GM21723 (cell line): ENCODE measurements around the gene PPM1E.
"Not testable (repeated sequence)": the region's sequence is repeated elsewhere in the genome, so short reads cannot be mapped to it uniquely, and the experiment has no call there.

ENCODE experiments used
- ATAC-seq: cut with Tn5 transposase; IDR thresholded peaks from one replicate; pipeline ENCODE4 v1.9.1; 2021; ENCODE audit warnings: mild to moderate bottlenecking, moderate library complexity; ENCODE audit not compliant: unreplicated experiment

PPM1E gene

DNA sequence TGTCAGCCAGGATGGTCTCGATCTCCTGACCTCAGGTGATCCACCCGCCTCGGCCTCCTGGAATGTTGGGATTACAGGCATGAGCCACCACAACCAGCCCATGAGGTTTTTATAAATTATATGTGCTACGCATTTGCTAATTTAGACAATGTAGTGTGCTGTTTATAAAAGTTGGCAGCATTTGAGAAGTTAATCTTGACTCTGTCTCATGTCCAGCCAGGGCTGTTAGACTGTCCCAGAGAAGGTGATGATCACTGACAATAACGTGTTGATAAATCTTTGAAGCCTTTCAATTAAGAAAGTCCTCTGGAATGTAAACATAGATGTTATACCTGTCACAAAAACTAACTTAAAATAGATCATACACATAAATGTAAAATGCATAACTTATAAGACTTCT is 82.0 kb downstream of the PPM1E start:
- ATAC-seq: no peak

DNA sequence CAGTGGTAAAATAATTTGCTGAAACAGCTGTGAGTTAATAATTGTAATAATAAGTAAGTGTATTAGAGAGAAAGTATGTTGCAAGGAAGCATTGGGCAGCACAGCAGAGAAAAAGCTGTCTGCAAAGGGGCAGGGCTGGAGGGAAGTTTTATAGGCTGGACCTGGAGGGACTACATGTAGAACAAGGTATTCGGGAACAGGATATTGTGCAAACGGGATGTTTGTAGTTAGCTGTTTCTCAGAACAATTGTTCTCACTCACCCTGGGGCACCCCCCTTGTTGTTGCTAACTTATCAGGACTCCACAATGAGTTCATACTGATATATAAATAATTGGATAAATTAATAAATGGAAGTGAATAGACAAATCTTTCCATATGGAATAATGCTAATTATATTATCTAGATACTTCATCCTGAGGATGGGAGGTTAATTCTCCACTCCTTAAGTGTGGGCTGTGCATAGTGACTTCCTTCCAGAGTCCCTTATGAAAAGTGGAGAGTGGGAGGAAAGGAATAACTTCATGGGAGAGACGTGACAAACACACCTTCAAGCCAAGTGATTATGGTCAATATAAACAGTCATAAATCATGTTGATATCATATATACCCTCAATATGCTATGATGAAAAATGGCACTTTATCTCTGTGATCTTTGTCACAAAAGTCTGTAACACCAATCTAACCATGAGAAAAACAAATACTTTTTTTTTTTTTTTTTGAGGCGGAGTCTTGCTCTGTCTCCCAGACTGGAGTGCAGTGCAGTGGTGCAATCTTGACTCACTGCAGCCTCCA is 85.4 kb downstream of the PPM1E start:
- ATAC-seq: no peak

DNA sequence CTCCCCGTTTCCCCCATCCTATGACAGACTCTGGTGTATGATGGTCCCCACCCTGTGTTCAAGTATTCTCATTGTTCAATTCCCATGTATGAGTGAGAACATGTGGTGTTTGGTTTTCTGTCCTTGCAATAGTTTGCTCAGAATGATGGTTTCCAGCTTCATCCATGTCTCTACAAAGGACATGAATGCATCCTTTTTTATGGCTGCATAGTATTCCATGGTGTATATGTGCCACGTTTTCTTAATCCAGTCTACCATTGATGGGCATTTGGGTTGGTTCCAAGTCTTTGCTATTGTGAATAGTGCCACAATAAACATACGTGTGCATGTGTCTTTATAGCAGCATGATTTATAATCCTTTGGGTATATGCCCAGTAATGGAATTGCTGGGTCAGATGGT is 90.8 kb downstream of the PPM1E start:
- not testable (repeated sequence) for ATAC-seq

DNA sequence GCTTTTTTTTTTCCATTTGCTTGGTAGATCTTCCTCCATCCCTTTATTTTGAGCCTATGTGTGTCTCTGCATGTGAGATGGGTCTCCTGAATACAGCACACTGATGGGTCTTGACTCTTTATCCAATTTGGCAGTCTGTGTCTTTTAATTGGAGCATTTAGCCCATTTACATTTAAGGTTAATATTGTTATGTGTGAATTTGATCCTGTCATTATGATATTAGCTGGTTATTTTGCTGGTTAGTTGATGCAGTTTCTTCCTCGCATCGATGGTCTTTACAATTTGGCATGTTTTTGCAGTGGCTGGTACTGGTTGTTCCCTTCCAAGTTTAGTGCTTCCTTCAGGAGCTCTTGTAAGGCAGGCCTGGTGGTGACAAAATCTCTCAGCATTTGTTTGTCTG is 94.5 kb downstream of the PPM1E start:
- not testable (repeated sequence) for ATAC-seq

DNA sequence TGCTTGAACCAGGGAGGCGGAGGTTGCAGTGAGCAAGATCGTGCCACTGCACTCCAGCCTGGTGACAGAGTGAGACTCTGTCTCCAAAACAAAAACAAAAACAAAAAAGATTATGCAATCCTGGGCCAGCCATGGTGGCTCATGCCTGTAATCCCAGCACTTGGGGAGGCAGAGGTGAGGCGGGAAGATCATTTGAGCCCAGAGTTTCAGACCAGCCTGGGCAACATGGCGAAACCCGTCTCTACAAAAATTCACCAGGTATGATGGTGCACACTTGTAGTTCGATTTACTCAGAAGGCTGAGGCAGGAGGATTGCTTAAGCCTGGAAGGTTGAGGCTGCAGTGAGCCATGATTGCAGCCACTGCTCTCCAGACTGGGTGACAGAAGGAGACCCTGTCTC is 109.6 kb downstream of the PPM1E start:
- ATAC-seq: no peak

DNA sequence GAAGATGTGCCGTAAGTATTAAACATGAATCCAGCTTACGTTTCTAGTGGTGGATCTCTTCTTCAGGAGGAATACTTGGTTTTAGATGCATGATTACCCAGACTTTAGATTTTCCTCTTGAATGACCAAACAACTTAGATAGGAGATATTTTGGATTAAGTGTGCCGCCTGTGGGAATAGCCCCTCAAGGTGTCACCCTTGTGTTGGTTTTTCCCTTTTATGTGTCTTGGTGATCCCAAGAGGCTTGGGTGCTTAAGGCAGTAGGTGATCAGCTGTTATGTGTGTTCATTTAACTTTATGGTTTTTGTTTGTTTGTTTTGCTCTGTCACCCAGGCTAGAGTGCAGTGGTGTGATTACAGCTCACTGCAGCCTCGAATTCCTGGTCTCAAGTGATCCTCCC is 115.1 kb downstream of the PPM1E start:
- ATAC-seq: no peak

DNA sequence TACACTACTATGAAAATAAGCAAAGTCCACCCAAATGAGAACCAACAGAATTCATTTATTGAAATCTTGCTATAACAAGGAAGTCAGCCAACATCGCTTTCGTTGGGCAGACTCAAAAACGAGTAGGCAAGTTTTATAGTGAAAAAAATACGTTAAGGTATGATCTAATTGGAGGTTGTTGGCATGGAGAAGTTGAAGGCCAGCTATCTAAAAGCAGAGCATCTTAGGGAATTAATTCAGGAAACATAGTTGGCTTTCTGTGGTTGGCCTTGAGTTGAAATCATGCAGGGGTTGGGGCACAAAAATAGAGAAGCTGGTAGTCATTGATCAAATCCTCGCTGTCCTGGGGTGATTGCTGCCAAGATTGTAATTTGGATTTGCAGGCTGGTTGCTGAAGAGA is 118.3 kb downstream of the PPM1E start:
- ATAC-seq: no peak

DNA sequence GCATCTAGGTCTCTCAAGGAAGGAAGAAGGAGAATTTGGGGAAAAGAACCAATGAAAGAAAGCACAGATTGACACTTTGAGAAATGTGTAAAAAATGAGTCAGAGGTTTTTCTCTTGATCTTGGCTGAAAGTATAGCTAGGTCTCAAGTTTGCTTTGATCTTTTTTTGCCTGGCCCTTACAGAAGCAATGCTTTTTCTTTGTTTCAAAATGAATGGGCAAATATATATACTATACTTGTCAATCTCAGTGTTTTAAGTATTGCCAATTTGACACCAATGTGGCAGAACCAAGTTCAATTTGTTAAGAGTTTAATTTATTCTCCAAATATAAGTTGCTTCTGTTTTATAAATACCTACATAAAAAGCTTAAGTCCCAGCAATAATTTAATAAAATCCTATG is 119.6 kb downstream of the PPM1E start:
- ATAC-seq: no peak

DNA sequence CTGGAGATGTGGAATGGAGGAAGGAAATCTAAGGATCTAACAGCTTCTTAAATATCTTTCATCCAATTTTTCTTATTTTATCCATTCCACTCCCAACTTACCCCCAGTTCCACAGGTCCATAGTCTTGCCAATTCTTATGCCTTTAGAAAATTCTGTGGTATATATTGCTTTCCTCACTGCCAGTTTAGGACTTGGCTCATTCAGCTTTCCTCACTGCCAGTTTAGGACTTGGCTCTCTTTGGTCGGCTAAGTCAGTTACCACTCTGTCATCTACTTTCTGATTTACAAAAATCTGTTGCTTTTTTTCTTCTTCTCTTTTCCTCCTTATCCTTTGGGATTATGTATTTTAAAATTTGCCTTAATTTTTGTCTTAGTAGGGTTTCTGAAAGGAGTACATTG is 128.5 kb downstream of the PPM1E start:
- ATAC-seq: no peak

DNA sequence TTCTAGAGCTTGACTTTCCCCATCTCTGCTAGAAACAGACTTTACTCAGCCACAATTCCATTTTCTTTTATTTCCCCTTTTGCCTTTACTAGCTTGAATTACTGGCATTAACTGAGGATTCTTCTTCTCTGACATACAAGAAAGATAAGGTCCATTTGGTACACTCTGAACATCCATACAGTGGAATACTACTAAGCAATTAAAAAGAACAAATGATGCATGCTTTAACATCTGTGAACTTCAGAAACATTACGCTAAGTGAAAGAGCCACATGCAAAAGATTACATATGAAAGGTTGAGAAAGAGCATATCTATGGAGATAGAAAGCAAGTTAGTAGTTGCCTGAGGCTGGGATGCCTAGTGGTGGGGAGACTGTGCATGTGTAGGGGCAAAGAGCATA is 130.9 kb downstream of the PPM1E start:
- no peak for ATAC-seq

DNA sequence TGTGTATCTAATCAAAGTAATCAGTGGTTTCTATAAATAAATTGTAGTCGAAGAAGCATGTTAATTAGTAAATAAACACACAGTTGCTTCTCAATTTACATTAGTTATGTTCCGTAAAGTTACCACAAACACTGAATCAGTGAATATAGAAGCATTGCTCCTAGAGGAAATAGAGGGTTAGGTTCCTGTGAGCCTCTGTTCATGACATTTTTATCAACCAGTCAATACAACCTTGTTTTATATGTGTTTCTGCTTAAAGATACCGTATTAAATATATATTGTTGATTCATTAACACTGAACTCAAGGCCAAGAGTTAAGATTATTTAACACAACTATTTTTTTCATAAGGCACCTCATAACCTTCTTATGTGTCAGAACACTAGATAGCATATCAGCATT is 134.3 kb downstream of the PPM1E start:
- no peak for ATAC-seq

DNA sequence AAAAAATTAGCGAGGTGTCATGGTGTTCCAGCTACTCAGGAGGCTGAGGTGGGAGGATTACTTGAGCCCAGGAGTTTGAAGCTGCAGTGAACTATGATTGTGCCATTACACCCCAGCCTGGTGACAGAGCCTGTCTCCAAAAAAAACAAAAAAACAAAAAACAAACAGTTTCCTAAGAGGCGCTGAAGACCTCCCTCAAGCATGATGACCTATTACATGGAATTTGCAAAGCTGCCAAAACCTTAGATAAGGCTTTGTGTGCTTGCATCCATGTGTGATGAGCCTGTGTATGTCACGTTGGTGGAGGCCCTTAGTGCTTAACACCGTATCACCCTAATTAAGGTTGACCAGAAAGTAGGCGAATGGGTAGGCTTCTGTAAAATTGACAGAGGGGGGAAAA is 143.5 kb downstream of the PPM1E start:
- no peak for ATAC-seq

DNA sequence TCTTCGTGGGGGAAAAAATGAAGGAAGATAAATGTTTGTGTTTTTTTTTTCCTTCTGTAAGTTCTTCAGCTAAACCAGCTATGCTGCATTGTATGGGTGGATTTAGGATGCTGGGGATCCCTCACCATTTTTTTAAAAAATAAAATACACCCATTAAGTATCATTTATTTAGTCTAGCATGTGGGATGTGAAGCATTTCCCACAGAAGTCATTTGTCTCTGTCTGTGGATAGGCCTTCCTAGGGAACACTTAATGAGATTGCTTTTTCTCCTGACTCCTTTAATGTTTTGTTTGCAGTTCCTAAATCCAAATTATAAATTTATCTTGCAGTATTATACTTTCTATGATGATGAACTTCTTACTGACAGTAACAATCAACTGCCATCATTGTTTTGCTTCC is 146.7 kb downstream of the PPM1E start:
- ATAC-seq: no peak

DNA sequence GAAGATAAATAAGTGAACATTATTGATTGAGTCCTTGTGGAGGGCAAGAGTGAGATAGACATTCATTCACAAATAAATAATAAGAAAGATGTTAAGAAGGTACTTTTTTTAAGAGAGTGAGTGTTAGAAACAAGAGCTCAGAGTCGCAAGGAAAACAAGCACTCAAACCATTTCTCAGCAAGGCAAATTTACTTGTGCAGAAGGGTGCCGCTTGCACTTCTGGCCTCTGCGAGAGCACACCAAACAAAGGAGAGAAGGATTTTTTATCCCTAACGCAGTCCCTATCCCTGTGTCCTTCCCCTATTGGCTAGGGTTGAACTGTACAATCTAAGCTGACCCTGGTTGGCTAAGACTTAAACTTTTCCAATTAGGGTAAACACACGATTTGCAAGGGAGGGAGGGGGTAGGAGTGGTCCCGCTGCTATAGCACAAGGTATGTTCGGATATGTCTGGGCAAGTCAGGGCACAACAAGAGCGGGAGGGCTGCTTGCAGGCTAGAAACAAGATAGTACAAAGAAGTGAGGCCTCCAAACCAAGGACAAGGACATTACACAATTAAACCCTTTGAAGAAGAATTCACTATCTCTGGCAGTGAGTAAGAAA is 156.2 kb downstream of the PPM1E start:
- no peak for ATAC-seq

DNA sequence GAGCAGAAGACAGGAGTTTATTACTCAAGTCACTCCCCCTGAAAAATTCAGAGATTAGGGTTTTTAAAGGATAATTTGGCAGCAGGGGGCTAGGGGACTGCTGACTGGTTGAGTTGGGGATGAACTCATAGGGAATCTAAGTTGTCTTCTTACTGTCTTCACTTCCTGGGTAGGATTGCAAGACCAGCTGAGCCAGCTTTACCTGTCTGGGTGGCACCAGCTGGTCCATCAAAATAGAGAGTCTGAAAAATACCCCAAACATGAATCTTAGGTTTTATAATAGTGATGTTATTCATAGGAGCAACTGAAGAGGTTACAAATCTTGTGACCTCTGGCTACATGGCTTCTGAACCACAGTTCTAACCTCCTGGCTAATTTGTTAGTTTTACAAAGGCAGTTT is 157.9 kb downstream of the PPM1E start:
- ATAC-seq: no peak

DNA sequence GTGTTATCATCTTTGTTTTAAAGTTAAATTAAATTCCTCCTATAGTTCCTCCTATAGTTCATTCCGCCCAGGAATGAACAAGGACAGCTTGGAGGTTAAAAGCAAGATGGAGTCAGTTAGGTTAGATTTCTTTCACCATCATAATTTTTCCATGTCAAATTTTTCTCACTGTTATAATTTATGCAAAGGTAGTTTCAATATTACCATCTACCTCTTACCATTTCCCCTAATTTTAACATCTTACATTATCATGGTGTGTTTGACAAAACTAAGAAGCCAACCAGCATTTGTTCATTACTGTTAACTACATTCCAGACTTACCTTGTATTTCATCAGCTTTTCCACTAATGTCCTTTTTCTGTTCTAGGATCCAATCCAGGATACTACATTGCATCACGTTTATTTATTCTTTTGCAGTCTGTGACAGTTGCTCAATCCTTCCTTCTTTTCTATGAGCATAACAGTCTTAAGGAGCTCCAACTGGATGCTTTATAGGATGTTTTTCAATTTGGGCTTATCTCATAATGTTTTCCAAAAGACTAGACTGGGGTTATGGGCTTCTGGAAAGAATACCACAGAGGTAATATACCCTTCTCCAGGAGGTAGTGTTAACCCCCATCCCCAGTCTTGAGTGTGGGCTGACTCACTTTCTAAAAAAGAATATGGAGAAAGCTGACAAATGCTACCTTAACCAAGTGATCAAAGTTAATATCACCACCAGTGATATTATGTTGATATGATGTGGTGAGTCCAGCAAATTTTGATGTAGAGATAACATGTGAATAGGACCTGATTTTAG is 158.5 kb downstream of the PPM1E start:
- no peak for ATAC-seq

DNA sequence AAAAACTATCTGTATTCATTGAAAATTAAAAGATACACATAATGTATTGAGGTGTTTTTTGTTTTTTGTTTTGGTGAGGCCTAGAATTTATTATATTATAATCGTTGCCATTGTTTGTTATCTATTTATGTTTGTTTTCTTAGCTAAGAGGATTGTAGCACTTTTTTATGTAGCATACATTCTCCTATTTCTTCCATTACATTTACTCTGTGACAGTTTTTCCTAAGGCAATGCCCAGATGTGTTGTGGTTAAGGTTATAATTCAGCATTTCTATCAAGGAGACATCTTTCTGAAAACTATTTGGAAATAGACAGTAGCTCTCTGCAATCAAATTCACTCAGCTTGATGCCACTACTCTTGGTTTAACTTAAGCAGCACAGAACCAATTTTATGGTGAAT is 161.6 kb downstream of the PPM1E start:
- ATAC-seq: no peak

DNA sequence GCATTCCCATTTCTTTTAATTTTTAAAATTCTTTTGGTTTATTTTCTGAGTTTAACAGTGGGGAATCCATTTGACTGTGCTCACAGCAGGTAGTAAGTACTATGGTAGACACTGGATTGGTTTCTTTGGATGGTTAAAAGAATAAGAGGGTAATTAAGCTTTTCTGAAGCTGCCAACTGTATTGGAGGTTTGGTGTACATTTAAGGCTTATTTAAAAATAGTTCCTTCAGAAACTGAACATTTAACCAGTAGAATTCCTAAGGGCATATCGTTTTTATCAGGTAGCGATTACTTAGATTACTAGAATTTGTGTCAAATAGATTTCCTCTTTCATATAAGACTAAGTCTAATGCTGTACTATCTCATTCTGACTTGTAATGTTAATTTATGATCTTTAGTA is 162.4 kb downstream of the PPM1E start:
- ATAC-seq: no peak

DNA sequence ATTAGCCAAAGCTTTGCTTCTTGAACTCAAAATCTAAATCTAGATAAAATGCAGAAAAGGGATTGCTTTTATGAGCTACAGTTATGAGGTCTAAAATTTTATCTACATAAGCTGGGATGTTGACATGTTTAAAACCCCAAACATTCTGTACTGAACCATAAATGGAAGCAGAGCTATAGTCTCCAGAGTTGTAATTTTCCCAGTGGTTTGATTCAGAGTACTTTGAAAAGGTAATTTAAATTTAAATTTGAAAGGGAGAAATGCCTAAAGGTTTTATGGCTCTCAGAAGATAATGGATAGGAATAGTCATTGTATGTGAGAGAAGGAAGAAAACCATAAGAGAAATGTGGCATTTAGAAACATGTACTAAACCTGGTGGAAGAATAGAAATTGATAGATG is 163.2 kb downstream of the PPM1E start:
- ATAC-seq: no peak

DNA sequence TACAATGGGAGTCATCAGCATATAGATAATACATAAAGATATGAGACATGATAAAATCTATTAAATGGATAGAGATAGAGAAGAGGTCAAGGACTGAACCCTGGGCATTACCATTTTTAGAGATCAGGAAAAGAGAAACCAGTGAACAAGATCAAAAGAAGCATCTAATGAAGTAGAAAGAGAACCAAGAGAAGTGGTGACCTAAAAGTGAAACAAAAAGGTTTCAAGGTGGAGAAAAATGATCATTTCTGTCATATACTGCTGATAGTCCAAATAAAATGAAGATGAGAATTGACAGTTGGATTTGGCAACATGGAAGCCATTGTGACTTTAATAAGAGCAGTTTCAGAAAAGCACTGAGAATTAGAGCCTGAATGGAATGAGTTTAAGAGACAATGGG is 165.1 kb downstream of the PPM1E start:
- ATAC-seq: no peak

DNA sequence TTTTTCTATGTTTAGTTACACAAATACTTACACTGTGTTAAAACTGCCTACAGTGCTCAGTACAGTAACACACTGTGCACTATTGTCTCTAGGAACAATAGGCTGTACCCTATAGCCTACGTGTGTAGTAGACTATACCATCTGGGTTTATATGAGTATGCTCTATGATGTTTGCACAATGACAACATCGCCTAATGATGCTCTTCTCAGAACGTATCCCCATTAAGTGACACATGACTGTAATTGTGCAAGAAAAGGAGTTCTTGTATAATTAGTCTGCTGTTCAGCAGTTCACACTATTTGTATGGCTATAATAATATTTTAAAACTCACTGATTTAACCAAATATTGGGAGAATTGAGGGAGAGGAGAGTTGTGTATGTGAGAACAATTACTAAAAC is 177.3 kb downstream of the PPM1E start:
- ATAC-seq: no peak

DNA sequence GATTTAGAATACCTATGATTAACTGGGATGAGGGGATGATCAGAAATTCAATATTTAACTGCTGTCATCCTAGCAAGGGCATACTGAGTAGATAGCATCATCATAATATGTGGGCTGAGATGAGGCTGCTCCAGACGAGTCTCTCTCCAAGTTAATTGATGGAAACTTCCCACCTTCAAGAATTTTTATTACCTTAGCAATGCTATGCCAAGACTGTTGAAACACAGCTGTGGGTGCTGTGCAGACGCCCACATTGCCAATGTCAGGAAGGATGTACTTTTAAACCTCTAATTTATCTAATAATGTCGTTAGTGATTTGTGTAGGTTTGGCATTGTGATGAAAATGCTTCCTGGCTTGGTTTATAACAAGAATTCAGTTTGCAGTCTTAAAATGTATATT is 180.6 kb downstream of the PPM1E start:
- ATAC-seq: no peak
